ENCODE measurements around the gene CCNQ.
A peak's percentile ranks its signal among the peaks of the same experiment; 100 is the strongest.
"Not testable (repeated sequence)": the region's sequence is repeated elsewhere in the genome, so short reads cannot be mapped to it uniquely, and the experiment has no call there.

CCNQ gene

GRCh38 chrX:153621949-153622598, 23.1 kb upstream of the CCNQ start:
- no peak for DNase-seq

- DNase-seq = no peak
Measured at GRCh38 chrX:153620576-153620975, 21.6 kb upstream of the CCNQ start.

GRCh38 chrX:153614818-153615217, 15.9 kb upstream of the CCNQ start:
- no peak for DNase-seq

- no peak for DNase-seq
Measured at GRCh38 chrX:153612413-153612812, 13.5 kb upstream of the CCNQ start.

GRCh38 chrX:153611298-153612095, 12.6 kb upstream of the CCNQ start:
- no peak for DNase-seq

DNA sequence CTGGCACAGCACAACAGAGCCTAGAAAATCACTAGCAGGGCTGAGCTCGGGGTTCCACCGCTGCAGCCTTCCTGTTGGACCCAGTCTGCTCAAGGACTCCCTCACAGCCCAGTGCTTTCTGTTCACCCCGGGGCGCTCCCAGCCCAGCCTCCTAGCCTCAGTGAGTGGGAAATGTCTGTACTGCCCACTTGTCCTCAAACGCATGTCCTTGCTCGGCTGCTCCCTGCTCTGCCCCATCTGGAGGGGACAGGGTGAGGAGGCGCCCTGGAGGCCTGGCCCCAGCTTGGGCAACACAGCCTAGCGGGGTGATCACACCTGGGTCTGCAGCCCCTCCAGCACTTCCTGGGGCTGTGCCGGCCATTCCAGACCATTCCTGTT, 11.9 kb upstream of the CCNQ start:
- DNase-seq = no peak

DNA sequence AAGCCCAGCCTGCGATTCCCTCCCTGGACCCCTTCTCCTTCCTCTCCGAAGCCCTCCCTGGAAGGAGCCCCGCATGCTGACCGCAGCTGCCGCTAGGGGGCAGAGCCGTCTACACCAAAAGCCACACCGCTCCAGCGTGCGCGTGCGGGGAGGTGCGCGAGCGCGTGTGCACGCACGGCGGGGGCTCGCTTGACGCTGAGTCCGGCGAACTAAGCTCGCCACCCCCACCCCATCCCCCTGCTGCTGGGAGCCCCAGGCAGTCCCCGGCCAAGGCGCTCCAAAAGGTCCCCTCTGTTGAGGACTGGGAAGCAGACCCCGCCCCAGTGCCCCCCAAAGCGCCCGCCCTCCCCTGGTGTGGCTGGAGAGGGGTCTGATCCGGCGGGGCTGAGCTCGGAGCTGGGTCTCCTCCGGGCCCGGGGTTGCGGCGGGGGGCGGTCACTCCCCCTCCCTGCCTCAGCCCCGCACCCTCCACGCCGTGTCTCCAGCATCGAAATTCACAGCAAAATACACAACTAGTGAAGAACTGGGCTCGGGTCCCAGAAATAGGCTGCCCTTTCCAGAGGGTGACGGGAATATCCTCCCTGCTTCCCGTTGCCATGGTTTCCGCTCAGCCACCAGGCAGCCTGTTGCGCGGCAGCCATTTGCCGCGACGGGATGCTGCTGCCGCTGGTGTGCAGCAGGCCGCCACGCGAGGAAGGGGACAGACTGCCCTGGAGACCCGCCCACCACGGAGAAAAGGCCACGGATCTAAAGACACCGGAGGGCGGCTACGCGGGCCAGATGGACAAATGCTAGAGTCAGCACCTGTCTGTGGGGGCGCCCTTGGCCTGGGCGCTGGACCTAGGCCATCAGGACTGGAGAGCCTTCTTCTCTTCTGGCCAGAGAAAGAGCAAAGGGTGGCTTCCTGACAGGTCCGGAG, 11.2 kb upstream of the CCNQ start:
- peak; percentile 83 for DNase-seq

DNA sequence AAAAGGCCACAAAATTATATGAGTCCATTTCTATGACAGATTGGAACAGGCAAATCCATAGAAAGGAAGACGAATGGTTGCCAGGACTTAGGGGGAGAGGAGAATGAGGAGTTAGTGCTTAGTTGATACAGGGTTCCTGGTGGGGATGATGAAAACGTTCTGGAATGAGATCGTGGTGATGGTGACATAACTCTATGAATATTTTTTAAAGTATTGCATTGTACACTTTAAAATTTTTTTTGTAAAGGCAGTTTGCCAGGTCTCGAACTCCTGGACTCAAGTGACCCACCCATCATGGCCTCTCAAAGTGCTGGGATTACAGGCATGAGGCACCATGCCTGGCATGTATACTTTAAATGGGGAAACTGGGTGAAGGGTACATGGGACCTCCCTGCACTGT, 9.9 kb upstream of the CCNQ start:
- no peak for DNase-seq

- DNase-seq = no peak
Measured at GRCh38 chrX:153608376-153608775, 9.4 kb upstream of the CCNQ start.

DNA sequence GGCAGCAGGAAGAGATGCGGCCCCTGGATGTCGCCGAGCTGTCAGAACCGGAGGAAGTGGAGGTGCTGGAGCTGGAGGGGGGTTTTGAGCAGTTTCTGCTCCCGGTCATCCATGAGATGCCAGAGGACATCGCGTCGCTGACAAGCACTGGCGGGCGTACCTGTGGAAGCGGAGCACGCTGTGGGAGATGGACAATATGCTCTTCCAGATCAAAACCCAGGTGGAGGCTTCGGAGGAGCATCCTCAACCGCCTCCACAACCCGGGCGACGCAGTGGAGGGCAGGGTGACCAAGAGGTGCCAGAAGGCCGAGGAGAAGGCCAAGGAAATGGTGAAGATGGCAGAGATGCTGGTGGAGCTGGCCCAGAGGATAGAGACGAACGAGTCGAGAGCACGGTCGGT, 7.6 kb upstream of the CCNQ start:
- no peak for DNase-seq

GRCh38 chrX:153604666-153605380, 5.9 kb upstream of the CCNQ start:
- DNase-seq = not testable (repeated sequence)

DNA sequence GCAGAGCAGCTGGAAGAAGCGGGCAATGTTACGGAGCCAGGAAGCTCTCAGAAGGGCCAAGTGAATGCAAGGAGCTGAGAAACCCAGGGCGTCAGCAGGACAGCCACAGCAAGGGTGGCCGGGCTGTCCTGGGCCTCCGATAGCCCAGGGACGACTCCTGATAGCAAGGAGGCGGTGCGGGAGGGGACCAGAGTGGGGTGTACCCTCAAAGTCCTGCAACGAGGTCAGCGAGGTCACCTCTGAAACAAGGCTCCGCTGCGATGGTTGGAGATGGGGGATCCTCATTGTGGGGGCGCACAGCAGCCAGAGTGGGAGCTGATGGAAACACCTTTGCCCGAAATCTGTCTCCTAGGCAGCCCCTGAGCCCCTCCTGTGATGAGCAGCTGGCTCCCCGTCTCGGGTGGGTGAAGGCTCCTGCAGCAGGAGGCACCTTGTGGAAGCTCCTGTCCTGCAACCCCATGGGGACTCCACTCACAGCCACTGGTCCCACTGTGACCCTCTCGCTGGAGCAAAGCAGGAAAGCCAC, 4.3 kb upstream of the CCNQ start:
- DNase-seq = no peak

DNA sequence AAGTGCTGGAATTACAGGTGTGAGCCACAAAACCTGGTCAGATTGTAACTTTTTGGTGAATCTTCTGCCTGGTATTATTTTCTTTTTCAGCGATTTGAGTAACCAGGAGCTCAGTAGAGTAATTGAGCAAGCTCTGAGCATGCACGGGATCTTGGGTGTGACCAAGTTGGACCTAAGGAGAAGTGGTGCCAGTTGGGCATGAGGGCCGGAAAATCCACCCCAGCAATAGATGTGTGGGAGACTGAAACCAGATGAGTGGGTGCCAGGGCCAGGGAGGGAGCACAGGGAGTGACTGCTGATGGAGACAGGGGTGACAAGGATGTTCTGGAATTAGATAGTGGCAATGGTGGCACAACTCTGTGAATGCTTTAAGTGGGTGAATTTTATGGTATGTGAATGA, 3.7 kb upstream of the CCNQ start:
- DNase-seq = no peak

DNA sequence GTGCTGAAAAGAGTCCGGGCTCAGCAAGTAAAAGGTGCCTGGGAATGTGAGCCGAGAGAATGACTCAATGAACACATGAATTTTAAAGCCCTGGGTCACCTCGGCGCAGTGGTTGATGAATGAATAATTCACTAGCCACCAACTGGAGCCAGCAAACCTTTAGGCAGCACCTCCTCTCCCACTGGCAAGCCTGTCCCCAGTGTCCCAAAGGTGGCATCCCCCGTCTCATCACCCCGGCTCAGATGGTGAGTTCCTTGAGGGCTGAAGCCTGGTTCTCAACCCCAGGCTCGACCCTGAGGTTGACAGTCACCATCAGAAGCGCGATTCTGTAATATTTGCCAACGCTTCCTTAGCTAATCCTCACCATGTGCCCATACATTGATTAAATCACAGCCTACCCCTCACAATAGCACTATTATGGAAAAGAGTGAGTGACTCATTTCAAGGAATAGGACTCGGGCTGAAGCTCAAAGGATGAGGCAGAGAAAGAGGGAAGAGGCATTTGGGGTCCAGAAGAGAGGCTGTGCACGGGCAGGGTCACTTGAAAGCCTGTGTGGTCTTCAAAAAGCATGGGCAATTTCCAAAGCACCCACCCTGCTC, 2.7 kb upstream of the CCNQ start:
- no peak for DNase-seq

DNA sequence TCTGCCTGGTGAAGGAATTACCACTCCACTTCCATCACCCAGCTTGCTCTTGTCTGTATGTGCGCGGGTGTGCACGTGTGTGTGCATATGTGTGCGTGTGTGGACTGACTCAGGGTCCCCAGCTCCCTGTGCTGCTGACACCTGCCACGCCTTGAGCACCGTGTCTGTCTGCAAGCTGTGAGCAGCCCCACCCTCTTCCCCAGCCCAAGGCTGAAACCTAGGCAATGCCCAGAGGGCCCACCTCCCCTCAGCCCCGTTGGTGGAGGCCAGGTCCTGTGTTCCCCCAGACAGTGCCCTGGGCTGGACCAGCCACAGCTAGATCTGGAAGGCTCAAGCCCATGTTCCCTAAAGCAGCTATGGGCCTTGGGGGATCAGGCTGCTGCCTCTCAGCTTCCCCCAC, 2.0 kb upstream of the CCNQ start:
- DNase-seq = no peak

DNA sequence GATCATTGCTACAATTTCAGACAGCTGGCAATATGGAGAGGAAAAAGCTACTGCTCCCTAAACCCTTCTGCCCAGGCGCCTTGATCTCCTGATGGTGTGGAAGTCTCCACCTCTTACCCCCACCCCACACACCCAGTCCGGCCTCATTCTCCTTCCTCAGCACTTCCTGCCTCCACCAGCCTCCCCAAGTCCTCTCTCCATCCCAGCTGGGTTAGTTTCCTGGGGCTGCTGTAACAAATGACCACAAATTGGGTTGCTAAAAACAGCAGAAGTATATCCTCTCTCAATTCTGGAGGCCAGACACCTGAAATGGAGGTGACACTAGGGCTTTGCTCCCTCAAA, 1.1 kb upstream of the CCNQ start:
- no peak for DNase-seq

DNA sequence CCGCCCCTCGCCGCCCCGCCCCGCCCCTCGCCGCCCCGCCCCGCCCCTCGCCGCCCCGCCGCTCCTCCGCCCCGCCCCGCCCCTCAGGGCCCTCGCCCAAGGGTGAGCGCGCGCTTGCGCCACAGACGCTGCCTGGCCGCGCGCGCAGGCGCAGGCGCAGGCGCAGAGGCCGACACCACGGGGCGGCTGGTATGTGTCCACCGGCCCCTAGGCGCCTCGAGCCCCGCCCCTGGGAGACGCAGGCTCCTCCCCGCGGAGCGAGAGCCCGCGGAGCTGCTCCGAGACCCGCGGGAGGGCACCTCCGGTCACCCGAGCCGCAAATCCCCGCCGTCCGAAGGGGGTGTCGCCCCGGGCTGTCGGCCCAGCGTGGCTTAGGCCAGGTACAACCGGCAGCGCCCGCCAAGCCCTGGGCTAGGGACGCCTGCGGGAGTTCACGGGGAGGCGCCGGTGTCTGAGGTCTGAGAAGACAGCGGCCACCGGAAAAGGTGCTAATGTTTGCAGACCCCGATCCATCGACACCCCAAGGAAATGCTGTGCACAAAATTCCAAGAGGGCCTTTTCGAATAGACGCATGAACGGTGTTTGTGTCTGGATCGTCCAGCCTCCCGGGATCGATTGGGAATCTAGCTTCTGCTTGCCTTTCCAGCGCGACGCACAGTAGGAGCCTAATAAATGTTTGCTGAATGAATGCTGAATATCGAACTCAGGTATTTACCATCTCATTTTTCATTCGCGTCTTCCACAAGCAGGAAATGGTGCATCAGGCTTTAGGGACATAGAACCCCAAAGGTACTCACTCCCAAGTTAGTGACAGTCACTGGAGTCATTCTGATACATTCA, 473 bp upstream of the CCNQ start:
- peak; percentile 88 for DNase-seq

DNA sequence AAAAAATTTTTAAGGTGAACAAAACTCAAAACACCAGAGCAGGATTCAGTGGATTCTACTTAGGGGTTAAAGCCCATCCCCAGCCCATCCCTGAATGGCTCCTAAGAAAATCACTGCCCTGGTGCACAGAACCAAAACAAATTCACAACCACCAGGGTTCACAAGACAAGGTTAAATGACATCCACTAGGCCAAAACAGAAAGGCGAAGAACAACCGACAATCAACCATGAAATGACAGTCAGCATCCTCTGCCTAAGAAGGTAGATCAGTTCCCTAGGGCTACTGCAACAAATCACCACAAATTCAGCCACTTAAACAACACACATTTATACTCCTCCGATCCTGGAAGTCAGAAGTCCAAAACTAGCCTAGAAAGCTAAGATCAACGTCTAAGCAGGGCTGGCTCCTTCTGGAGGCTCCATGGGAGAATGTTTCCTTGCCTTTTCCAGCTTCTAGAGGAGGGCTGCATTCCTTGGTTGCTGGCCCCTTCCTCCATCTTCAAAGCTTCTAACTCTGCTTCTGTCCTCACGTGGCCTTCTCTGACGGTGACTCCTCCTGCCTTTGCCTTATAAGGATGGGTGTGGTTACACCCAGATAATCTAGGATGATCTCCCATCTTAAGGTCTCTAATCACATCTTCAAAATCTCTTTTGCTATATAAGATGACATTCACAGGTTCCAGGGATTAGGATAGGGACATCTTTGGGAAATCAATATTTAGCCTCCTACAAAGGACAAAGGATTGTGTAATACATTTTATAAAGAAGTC, 1.8 kb downstream of the CCNQ start:
- DNase-seq = no peak

- no peak for DNase-seq
Measured at GRCh38 chrX:153595859-153596857, 2.8 kb downstream of the CCNQ start.
